ENCODE measurements around the gene MRPL10.

The MRPL10 gene

DNA sequence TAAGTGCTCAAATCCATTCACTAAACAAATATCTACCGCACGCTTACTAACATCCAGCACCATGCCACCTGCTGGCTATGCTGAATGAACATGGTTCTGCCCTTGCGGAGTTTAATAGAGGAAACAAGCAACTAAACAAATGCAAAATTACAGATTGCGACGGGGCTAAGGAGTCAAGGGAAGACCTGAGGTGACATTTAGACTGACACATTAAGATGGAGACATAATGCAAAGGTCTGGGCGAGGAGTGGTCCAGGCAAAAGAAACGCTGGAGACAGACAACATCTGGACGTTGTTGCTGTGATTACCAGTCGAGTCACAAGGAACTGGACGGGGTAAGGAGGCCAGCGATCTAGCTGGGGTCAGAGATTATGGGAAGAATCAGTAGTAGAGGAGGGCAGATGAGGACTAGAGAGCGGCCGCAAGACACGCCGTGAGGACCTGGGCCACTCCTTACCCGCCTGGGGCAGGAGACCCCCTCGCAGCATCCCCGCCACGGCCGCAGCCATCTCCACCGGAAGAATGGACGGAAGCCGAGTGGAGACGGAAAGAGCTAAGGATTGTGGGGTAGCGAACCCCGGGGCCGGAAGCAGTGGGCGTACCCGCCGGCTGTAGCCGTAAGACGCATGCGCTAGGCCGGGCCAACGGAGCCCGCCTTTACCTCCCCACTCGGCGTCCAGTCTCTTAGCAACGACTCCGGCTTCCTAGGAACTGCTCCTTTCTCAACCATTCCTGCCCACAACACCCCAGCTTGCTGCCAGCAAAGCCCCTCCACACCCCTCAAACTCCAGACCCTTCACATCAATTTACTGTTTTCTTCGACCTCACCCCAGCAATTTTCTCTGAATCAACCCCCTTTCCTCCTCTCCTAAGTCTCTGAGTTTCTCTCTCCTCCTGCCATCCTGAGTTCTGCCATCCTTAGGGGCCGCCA, at the start of gene MRPL10, which contains the start of gene LRRC46:
Gene MRPL10 (minus strand): TSS at position 539 of the 931 bp plus-strand sequence. CDS start 30 bp downstream, at position 509.
Gene LRRC46 (plus strand): TSS at position 668 of the 931 bp plus-strand sequence. CDS start 320 bp downstream, outside the sequence.
- H3K9ac ChIP-seq (ENCODE audit: low read depth, low read length), result peak within 1 kb of the TSS; percentile 97
- no peaks in the 10 kb centered on the region for H3K27me3 ChIP-seq (ENCODE audit: insufficient read depth, low read length)
- H3K4me1 ChIP-seq (ENCODE audit: insufficient read depth, low read length), result no peaks in the 10 kb centered on the region
- H3K9me3 ChIP-seq (ENCODE audit: insufficient read depth, low read depth, low read length), result no peaks in the 10 kb centered on the region
- H3K4me3 ChIP-seq (ENCODE audit: low read length), result peak within 1 kb of the TSS; percentile 100
- peak within 1 kb of the TSS; percentile 20 for H3K27ac ChIP-seq (ENCODE audit: low read length)
- H3K36me3 ChIP-seq (ENCODE audit: insufficient read depth, low read depth, low read length), result peaks cover 31% of the 10 kb centered on the region

DNA sequence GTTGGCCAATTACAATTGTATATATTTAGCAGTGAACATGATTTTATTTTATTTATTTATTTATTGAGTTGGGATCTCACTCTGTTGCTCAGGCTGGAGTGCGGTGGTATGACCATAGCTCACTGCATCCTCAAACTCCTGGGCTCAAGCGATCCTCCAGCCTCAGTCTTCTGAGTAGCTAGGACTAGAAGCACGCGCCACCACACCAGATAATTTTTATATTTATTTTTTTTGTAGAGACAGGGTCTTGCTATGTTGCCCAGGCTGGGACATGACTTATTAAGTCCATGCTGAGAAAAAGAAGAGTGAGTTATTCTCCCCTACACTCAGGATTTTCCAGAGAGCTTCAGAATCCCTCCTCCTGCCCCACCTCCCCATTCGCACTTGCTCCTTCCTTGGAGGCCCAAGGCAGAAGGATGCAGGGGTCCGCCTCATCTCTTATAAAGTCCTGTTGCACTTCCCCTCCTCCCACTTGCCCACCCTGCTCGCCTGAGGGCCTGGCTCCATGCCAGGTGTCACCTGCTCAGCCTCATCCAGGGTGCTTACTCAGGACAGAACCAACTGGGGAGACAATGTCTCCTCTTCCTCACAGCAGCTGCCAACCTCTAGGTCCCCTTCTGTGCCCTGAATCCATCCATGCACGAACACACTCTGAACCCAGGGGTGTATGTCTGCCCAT, 48.6 kb upstream of the MRPL10 start:
- no peak overlapping the region for H3K9ac ChIP-seq (ENCODE audit: low read depth, low read length)
- H3K27ac ChIP-seq (ENCODE audit: low read length), result no peak overlapping the region
- peaks cover 3% of the 10 kb centered on the region for H3K4me1 ChIP-seq (ENCODE audit: insufficient read depth, low read length)
- H3K36me3 ChIP-seq (ENCODE audit: insufficient read depth, low read depth, low read length), result no peaks in the 10 kb centered on the region
- no peak overlapping the region for H3K4me3 ChIP-seq (ENCODE audit: low read length)
- H3K9me3 ChIP-seq (ENCODE audit: insufficient read depth, low read depth, low read length), result no peaks in the 10 kb centered on the region
- H3K27me3 ChIP-seq (ENCODE audit: insufficient read depth, low read length), result peaks cover 7% of the 10 kb centered on the region

DNA sequence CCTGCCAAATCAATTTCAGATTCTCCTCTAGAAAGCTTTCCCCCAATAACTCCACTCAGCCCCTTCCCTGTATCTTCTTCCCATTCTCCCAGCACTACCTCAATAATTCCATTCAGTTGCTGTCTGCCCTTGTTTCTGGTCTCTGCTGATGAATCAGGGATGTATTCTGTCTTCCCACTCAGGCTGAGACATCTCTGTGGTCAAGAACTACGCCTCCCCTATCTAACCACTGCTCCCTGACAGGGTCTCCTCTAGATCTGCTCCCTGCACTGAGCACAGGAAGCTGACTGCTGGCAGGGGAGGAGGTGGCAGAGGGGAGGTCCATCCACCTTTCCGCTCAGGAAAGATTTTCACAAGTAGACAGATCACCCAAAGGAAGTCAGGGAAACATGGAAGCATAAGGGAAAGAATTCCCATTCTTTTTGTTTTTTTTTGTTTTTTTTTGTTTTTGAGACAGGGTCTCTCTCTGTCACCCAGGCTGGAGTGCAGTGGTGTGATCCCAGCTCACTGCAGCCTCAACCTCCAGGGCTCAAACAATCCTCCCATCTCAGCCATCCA, 47.8 kb upstream of the MRPL10 start:
- Histone ChIP-seq H3K9ac (ENCODE audit: low read depth, low read length) (no peak overlapping the region), H3K4me3 (ENCODE audit: low read length) (no peak overlapping the region), H3K9me3 (ENCODE audit: insufficient read depth, low read depth, low read length) (no peaks in the 10 kb centered on the region), H3K27ac (ENCODE audit: low read length) (no peak overlapping the region), H3K27me3 (ENCODE audit: insufficient read depth, low read length) (peaks cover 15% of the 10 kb centered on the region), H3K36me3 (ENCODE audit: insufficient read depth, low read depth, low read length) (no peaks in the 10 kb centered on the region), H3K4me1 (ENCODE audit: insufficient read depth, low read length) (no peaks in the 10 kb centered on the region; the same call in 1 of the 2 replicates)

DNA sequence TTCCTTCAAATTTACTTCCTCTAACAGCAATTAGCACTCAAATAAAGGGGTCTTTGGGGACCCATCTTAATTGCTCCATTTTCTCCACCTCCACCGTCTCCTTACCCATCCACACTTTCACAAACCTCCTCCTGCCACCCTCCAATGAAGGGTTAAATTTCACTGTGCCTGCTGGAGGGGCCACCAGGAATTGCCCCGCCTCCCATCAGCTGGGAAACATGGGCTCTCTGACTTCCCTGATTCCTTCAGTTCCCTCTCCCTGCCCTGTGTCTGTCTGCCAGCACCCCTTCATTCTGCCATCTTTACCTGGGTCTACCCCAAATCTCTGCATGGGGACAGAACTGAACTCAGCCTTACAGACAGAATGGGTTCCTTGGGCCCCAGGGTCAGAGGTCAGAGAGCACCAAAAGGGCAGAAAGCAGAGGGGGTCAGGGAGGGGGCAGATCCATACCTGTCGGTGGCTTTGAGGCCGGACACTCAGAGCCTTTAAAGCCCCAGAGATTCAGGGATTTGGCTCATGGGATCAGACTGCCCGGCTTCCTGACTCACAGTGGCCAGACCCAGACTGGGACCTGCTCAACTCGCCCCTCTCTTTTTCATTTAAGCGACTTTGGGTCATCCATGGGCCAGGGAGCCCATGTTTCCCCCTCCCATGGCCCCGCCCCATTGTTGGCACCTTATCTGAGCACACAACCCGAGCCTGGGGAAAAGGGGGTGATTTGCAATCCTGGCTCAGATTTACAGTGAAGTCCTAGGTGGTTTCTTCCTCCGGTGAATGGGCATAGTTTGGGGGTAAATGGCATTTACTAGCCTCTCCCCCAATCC, 47.1 kb upstream of the MRPL10 start:
- H3K27me3 ChIP-seq (ENCODE audit: insufficient read depth, low read length), result peaks cover 21% of the 10 kb centered on the region

DNA sequence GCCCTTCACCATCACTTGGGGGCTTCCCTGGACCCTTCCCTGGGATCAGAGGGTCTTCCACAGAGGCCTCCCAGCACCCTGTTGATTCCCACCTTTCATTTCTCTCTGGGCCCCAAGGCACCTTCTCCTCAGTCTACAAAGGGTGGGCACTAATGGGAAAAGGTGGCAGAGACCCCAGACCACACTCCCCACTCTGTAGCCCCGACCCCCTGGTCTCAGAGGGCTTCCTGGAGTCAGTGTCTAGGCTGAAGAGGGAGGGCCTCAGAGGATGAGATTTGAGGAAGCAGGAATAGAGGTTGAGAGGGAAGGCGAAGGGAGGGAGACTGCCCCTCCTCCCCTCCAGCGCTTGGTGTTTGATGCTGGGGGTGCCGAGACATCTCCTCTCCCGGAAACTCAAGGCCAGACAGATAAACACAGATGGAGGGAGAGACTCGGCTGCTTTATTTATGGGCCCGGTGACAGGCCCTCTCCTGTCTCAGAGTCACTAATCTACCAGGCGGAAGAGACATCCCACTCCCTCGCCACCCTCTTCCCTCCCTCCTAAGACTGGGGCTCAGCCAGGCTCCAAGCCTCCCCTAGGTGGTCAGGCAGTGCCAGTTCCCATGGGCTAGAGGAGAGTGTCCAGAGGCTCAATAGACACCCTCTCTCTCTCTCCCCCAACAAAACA, 46.2 kb upstream of the MRPL10 start:
- Histone ChIP-seq H3K4me3 (ENCODE audit: low read length) (no peak overlapping the region), H3K4me1 (ENCODE audit: insufficient read depth, low read length) (peaks cover 9% of the 10 kb centered on the region; the same call in 1 of the 2 replicates), H3K9ac (ENCODE audit: low read depth, low read length) (no peak overlapping the region), H3K27ac (ENCODE audit: low read length) (no peak overlapping the region), H3K9me3 (ENCODE audit: insufficient read depth, low read depth, low read length) (no peaks in the 10 kb centered on the region), H3K27me3 (ENCODE audit: insufficient read depth, low read length) (peaks cover 26% of the 10 kb centered on the region; the same call in 1 of the 2 replicates), H3K36me3 (ENCODE audit: insufficient read depth, low read depth, low read length) (no peaks in the 10 kb centered on the region)

More for the DNA sequence above, 47.1 kb upstream of the MRPL10 start:
- no peak overlapping the region for H3K27ac ChIP-seq (ENCODE audit: low read length)
- peaks cover 4% of the 10 kb centered on the region; the same call in 1 of the 2 replicates for H3K4me1 ChIP-seq (ENCODE audit: insufficient read depth, low read length)
- H3K36me3 ChIP-seq (ENCODE audit: insufficient read depth, low read depth, low read length), result no peaks in the 10 kb centered on the region
- no peaks in the 10 kb centered on the region for H3K9me3 ChIP-seq (ENCODE audit: insufficient read depth, low read depth, low read length)
- H3K9ac ChIP-seq (ENCODE audit: low read depth, low read length), result no peak overlapping the region
- no peak overlapping the region for H3K4me3 ChIP-seq (ENCODE audit: low read length)

DNA sequence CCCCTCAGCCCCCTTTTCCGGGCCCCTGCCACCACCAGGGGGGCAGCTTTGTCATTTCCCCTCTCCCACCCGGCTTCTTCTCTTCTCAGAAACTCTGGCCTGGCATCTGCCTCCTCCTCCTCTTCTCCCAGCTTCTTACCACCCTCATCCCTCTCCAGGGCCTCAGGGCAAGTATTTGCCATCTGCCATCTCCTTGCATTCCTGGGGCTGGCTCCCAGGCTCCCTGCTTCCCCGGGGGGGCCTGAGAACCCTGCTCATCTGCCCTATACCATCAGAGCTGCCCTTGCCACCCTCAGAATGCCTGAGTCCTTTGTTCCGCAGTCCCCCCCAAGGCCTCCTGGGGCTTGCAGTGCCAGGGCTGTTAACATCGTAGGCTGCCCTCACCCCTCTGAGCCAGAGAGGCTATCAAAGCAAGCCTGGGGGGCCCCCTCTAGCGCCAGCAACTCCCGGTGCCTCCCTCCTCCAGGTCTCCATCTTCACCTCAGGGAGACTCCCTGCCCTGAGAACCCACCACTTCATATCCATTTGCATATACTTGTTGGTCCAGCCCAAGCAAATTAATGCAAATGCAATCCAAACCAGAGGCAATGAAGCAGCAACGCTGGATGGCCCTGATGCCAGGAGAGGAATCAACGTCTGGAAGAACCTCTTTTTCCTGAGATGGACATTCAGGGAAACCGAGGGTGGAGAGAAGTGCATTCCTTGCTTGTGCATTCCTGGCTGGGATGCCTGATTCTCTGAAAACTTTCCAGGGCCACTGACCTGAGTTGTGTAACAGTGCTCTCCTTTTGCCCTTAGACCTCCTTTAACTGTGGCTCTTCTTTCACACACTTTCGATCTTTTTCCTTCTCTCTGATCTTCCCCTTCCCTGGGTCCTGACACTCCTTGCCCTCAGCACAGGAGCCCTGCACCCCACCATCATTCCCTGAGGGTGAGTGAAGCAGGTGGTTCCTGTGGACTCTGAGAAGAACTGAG, 44.0 kb upstream of the MRPL10 start:
- Histone ChIP-seq H3K4me1 (ENCODE audit: insufficient read depth, low read length) (peaks cover 13% of the 10 kb centered on the region; the same call in 1 of the 2 replicates), H3K27ac (ENCODE audit: low read length) (no peak overlapping the region), H3K9me3 (ENCODE audit: insufficient read depth, low read depth, low read length) (no peaks in the 10 kb centered on the region), H3K9ac (ENCODE audit: low read depth, low read length) (no peak overlapping the region), H3K4me3 (ENCODE audit: low read length) (no peak overlapping the region), H3K36me3 (ENCODE audit: insufficient read depth, low read depth, low read length) (no peaks in the 10 kb centered on the region), H3K27me3 (ENCODE audit: insufficient read depth, low read length) (peaks cover 46% of the 10 kb centered on the region)

DNA sequence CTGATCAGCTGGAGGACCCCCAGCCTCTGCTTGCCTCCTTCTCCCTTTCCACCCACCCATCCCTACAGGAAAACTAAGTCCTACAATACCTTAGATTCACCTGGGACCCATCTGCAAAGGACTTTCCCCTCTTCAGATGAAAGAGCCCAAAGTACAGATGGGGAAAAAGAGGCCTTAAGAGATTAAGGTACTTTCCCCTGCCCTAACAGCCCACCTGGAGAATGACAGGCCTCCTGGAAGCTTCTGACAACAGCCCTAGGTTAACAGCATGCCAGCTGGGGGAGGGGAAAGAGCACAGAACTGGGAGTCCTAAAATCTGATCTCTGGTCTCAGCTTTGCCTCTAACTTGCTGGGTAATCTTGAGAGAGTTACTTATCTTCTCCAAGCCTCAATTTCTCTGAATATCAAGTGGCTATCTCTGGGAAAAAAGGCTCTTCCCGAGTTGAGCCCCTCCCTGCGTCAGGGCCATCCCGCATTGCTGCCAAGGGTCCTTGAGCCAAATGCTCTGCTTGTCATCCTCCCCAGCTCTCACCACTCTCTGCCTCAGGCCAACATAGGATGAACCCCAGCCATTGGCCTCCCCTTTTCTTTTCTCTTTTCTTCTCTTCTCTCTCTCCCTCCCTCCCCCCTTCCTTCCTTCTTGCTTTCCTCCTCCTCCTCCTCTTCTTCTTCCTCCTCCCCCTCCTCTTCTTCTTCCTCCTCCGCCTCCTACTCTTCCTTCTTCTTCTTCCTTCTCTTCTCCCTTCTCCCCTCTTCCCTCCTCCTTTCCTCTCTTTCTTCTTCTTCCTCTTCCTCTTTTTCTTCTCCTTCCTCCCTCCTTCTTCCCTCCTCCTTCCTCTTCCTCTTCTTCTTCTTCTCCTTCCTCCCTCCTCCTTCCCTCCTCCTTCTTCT, 42.1 kb upstream of the MRPL10 start:
- Histone ChIP-seq H3K27me3 (ENCODE audit: insufficient read depth, low read length) (peaks cover 64% of the 10 kb centered on the region), H3K4me1 (ENCODE audit: insufficient read depth, low read length) (peaks cover 18% of the 10 kb centered on the region; the same call in 1 of the 2 replicates), H3K9me3 (ENCODE audit: insufficient read depth, low read depth, low read length) (no peaks in the 10 kb centered on the region), H3K36me3 (ENCODE audit: insufficient read depth, low read depth, low read length) (no peaks in the 10 kb centered on the region), H3K27ac (ENCODE audit: low read length) (no peak overlapping the region), H3K4me3 (ENCODE audit: low read length) (peak overlapping the region; percentile 62; the same call in 1 of the 2 replicates), H3K9ac (ENCODE audit: low read depth, low read length) (no peak overlapping the region)

DNA sequence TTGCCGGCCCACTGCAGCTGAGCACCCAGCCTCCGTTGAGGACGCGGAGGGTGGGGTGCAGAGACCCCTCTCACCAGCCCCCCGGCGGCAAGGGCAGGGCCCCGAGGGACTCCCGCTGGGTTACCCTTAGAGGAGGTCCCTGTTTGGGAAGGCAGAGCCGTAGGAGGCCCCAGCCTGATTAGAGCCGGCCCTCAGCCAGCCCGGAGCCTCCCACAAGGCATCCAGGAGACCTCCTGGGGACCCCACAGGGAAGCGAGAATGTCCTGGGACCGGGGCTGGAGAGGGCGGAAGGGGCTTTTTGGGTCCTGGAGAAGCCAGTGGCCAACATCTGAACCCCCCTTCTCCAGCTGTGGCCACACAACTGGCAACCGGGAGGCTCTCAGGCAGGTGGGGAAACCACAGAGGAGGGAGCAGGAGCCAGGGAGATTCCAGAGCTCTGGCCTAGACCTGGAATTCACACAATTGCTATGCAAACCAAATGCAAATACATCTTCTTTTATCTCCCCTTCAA, 41.4 kb upstream of the MRPL10 start:
- Histone ChIP-seq H3K4me1 (ENCODE audit: insufficient read depth, low read length) (peaks cover 18% of the 10 kb centered on the region; the same call in 1 of the 2 replicates), H3K9me3 (ENCODE audit: insufficient read depth, low read depth, low read length) (no peaks in the 10 kb centered on the region), H3K27ac (ENCODE audit: low read length) (no peak overlapping the region), H3K27me3 (ENCODE audit: insufficient read depth, low read length) (peaks cover 70% of the 10 kb centered on the region), H3K9ac (ENCODE audit: low read depth, low read length) (no peak overlapping the region), H3K36me3 (ENCODE audit: insufficient read depth, low read depth, low read length) (no peaks in the 10 kb centered on the region), H3K4me3 (ENCODE audit: low read length) (peak overlapping the region; percentile 62; the same call in 1 of the 2 replicates)

DNA sequence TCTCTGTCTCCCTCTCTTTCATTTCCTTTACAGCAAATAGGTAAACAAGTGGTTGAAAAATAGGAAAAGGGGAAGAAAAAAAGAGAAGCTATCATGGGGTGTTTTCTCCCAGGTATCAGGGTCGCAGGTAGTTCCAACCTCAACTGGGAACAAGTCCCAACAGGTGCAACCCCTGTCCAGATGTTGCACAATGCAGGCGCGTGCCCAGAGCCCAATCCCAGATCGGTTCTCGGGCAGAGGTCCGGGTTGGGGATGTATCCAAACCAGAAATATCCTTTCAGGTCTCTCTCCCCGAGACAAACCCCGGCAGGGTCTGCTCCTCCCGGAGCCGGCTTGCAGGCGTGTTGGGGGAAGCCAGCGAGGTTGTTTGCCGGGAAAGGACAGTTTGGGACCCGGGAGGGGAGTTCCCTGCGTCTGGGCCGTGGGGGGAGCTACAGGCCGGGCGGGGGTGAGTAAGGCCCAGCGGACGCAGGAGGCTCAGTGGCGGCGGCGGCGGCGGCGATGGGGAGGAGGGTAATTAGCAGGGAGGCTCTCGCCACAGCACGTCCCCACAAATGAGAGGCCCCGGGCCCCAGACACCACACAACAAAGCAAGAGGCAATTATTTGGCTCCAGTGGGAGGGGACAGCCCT, 40.8 kb upstream of the MRPL10 start:
- Histone ChIP-seq H3K4me1 (ENCODE audit: insufficient read depth, low read length) (peaks cover 18% of the 10 kb centered on the region; the same call in 1 of the 2 replicates), H3K36me3 (ENCODE audit: insufficient read depth, low read depth, low read length) (no peaks in the 10 kb centered on the region), H3K27ac (ENCODE audit: low read length) (no peak overlapping the region), H3K9me3 (ENCODE audit: insufficient read depth, low read depth, low read length) (no peaks in the 10 kb centered on the region), H3K9ac (ENCODE audit: low read depth, low read length) (peak overlapping the region; percentile 39; the same call in 1 of the 2 replicates), H3K4me3 (ENCODE audit: low read length) (peak overlapping the region; percentile 62), H3K27me3 (ENCODE audit: insufficient read depth, low read length) (peaks cover 75% of the 10 kb centered on the region)
